GM19328 (cell line): Measurements from ENCODE around the gene TK1.
"Not testable (repeated sequence)": the region's sequence is repeated elsewhere in the genome, so short reads cannot be mapped to it uniquely, and the experiment has no call there.

Source experiments
- ATAC-seq: cut with Tn5 transposase; IDR thresholded peaks from one replicate; pipeline ENCODE4 v1.9.1; 2021; ENCODE audit warnings: mild to moderate bottlenecking, moderate library complexity; ENCODE audit not compliant: unreplicated experiment

Gene TK1, protein sequence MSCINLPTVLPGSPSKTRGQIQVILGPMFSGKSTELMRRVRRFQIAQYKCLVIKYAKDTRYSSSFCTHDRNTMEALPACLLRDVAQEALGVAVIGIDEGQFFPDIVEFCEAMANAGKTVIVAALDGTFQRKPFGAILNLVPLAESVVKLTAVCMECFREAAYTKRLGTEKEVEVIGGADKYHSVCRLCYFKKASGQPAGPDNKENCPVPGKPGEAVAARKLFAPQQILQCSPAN

DNA sequence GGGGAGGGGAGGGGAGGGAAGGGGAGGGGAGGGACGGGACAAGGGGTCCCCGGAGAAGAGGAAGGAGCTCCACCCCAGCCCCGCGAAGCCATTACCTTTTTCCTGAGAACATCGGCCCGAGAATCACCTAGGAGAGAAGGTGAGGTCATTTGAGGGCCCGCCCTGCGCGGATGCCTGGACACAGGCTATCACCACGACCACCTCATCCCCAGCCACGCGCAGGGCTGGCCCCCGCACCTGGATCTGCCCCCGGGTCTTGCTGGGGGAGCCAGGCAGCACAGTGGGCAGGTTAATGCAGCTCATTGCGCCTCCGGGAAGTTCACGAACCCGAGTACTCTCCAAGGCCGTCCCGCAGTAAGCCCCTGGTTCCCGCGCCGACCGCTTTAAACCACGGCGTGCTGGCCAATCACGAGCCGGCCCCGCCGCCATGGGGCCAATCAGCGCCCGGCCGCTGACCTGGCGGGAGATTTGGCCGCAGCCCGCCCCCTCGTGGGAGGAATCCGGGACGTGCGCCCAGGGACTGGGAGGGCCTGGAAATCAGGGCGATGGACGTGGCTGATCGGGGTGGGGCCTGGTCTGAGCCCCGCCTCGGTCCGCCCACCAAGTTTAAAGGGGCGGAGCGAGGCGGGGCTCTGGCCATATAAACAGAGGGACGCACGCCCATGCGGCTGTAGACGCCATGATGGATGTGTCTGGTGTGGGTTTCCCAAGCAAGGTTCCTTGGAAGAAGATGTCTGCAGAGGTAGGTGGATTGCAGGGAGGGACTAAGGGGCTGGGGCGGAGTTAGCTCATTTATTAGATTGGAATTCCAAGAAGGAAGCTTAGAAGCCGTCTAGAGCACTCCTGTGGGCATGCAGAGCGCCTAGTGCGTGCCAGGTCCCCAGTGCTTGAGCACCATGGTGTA, at the start of gene TK1, which contains the start of gene AFMID:
Gene TK1, minus strand, starts transcription at position 361 of the 904 bp plus-strand sequence. Its CDS starts 58 bp downstream, at position 303.
Gene AFMID, plus strand, starts transcription at position 671 of the 904 bp plus-strand sequence. Its CDS starts 9 bp downstream, at position 680.
- peak; percentile 93 for ATAC-seq

DNA sequence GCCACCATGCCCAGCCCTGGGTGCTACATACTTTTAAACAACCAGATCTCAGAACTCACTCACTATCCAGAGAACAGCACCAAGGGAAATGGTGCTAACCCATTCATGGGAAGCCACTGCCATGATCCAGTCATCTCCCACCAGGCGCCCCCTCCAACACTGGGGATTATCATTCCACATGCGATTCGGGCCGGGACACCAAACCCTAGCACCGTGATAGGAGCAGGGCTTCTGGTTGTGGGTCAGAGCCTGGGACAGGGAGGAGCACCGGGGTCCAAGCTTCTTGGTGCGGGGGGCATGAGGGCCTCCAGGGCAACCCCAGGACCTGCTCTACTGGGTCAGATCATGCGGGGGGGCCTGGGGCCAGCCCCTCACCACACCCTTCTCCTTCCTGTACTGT, 49.0 kb upstream of the TK1 start:
- no peak for ATAC-seq

GRCh38 chr17:78235022-78235421, 48.2 kb upstream of the TK1 start:
- not testable (repeated sequence) for ATAC-seq

GRCh38 chr17:78234261-78234865, 47.5 kb upstream of the TK1 start:
- no peak for ATAC-seq

- ATAC-seq = no peak
These were observed 46.8 kb upstream of the TK1 start for GRCh38 chr17:78233678-78234077.

GRCh38 chr17:78232859-78233173, 46.0 kb upstream of the TK1 start:
- no peak for ATAC-seq

DNA sequence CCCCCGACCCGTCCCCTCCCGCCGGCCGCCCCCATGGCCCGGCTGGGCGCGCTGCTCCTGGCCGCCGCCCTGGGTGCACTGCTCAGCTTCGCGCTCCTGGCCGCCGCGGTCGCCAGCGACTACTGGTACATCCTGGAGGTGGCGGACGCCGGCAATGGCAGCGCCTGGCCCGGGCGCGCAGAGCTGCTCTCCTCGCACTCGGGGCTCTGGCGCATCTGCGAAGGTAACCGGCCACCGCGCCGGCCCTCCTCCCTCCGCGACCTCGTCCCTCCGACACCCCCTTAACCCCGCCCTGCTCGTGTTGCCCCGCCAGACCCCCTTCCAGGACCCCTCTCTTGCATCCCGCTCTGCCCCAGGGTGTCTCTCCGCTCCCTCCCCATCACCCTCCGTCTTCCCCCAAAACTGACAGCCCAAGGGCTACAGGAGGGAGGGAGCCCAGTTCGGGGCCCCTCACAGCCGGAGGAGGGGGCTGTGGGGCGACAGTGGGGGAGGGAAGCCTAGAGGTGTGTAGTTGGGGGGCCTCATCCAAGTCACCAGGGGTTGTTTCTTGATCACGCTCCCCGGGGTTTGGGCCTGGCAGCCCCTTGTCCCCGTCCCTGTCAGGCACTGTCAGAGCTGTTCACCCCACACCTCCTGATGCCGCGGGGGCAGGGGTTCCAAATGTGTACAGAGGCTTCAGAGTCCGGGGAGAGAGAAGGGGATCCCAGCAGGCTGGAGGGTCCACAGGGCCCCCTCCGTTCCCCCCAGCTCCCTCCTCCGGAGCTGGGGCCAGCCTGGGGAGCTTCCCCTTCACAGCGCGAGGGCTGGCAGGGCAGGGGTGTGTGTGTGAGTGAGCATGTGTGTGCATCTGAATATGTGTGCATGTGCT, 45.4 kb upstream of the TK1 start:
- no peak for ATAC-seq

DNA sequence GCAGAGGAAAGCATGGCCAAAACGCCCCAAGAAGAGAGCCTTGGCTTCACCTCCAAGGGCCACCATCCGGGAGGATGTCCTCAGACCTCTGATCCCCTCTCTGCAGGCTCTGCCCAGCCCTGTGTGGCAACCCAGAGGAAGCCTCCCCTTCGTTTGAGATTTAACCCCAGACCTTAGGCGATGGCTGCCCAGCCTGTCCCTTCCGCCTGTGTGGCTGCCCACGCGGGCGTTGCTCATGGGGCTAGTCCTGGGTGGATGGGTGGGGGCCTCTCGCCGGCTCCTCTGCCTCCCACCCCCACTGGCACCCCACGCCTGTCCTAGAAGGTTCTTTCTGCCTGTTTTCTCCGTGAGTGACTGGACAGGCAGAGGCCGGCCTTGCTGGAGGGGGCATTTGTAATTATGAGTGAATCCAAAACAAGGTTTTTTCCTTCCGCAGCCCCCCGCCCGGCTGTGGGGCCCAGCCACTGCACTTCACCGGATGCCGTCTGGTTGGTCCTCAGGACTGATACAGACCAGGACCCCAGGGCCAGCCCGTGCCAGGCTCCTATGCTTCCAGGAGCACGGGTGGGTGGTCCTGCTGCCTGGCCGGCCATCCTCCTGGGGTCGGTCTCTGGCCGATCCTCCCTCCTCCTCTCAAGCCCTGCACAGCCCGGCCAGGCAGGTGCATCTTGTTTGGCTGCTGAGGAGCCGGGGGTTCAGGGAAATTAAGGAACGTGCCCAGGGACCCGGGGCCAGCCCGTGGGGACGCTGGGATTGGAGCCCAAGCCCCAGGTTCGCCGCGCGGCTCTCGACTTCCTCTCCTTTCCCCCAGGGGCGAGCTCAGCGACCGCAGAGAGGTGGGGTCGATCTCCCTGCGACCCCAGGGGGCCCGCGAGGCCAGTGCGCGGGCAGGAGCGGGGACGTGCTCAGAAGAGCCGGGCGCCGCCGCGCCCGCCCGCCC, 44.4 kb upstream of the TK1 start, which contains the start of gene TMEM235:
Gene TMEM235, plus strand, starts transcription at position 636 of the 940 bp plus-strand sequence. CDS start 393 bp downstream, outside the sequence.
- no peak for ATAC-seq

- ATAC-seq = no peak
These were observed 43.6 kb upstream of the TK1 start for GRCh38 chr17:78230252-78230962.

DNA sequence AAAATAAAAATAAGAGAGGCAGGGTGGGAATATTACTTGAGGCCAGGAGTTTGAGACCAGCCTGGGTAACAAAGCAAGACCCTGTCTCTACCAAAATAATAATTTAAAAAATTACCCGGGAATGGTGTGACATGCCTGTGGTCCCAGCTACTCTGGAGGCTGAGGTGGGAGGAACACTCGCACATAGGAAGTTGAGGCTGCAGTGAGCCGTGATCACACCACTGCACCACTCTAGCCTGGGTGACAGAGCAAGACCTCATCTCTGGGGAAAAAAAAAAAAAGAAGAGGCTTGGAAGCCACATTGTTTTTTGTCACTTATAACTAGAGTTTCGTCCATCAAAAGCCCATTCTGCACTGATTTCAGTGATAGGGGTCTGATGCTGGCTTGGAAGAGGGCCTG, 41.3 kb upstream of the TK1 start:
- ATAC-seq = no peak

- ATAC-seq = no peak
These were observed 40.6 kb upstream of the TK1 start for GRCh38 chr17:78227455-78227916.

GRCh38 chr17:78226759-78227454, 40.1 kb upstream of the TK1 start:
- ATAC-seq = no peak

GRCh38 chr17:78226055-78226758, 39.4 kb upstream of the TK1 start:
- no peak for ATAC-seq

- ATAC-seq = no peak
These were observed 38.4 kb upstream of the TK1 start for GRCh38 chr17:78225088-78225865.

GRCh38 chr17:78224231-78225087, 37.6 kb upstream of the TK1 start:
- no peak for ATAC-seq

DNA sequence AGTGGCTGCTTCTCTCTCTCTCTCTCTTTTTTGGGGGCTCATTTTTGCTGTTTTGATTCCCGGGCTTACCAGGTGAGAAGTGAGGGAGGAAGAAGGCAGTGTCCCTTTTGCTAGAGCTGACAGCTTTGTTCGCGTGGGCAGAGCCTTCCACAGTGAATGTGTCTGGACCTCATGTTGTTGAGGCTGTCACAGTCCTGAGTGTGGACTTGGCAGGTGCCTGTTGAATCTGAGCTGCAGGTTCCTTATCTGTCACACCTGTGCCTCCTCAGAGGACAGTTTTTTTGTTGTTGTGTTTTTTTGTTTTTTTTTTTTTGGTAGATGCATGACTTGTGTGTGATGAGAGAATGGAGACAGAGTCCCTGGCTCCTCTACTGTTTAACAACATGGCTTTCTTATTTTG, 36.9 kb upstream of the TK1 start:
- ATAC-seq = no peak
